Measurements from ENCODE around the gene DOC2B.
"Not testable (repeated sequence)": the region's sequence is repeated elsewhere in the genome, so short reads cannot be mapped to it uniquely, and the experiment has no call there.

Gene DOC2B

DNA sequence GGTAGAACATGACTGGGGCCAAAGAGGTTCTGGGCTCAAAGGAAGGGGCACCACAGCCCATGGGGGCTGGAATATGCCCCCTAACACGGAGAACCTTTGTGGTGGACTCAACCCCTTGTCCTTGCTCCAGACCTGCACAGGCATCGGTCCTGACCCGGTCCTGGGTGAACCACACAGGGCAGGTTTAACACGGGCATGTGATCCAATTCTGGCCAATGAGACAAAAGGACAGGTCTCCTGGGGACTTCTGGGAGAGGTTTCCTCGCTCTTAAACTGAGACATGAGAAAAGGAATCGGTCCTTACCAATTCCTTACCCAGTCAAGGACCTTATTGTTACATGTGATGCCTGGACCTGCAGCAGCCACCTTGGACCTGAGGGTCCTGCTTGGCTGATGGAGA lies 3.7 kb downstream of the DOC2B start:
- no peak for DNase-seq (ENCODE audit: low read depth, low spot score)
- no peak overlapping the region for H3K4me3 ChIP-seq (ENCODE audit: low read depth, low read length)
- POLR2A ChIA-PET, result no interaction called here
- TF ChIP-seq, protein P1, sequence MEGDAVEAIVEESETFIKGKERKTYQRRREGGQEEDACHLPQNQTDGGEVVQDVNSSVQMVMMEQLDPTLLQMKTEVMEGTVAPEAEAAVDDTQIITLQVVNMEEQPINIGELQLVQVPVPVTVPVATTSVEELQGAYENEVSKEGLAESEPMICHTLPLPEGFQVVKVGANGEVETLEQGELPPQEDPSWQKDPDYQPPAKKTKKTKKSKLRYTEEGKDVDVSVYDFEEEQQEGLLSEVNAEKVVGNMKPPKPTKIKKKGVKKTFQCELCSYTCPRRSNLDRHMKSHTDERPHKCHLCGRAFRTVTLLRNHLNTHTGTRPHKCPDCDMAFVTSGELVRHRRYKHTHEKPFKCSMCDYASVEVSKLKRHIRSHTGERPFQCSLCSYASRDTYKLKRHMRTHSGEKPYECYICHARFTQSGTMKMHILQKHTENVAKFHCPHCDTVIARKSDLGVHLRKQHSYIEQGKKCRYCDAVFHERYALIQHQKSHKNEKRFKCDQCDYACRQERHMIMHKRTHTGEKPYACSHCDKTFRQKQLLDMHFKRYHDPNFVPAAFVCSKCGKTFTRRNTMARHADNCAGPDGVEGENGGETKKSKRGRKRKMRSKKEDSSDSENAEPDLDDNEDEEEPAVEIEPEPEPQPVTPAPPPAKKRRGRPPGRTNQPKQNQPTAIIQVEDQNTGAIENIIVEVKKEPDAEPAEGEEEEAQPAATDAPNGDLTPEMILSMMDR (IDR thresholded peaks at IDR 0.05; ENCODE audit: insufficient read depth, low read length, missing control alignments), result no peak
- CTCF ChIA-PET, result no interaction called here

DNA sequence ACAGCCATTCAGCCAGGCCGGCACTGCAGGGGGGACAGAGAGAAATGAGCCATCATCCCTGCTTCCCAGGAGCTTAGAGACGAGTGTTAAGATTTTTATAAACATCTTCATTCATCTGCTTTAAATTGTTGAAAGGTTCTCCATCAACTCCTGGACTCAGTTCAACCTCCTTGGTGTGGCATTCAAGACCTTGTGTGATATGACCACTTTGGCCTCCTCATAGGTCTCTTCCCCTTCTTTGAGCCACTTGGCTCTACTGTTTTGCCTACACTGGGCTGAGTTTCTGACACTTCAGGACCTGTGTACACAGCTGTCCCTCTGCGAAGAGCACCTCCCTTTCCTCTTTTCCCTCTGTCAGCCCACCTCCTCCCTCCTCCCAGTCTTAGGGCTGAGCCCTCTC lies 4.3 kb downstream of the DOC2B start:
- no peak overlapping the region for H3K4me3 ChIP-seq (ENCODE audit: low read depth, low read length)
- no peak for DNase-seq (ENCODE audit: low read depth, low spot score)
- ChIA-PET POLR2A (no interaction called here), CTCF (interaction anchor here (1.1 kb wide), 1 partner anchor 14 kb away, joined by 3 read pairs; no protein-coding TSS in a partner anchor)
- TF ChIP-seq, protein P1 (IDR thresholded peaks at IDR 0.05; ENCODE audit: insufficient read depth, low read length, missing control alignments), result no peak

GRCh38 chr17:173166-173911 lies 8.1 kb downstream of the DOC2B start:
- TF ChIP-seq, protein P1 (IDR thresholded peaks at IDR 0.05; ENCODE audit: insufficient read depth, low read length, missing control alignments), result no peak
- CTCF ChIA-PET, result interaction anchor here (0.6 to 3.9 kb wide), 3 partner anchors 9 to 212 kb away, joined by 3 to 16 read pairs (median 3); no protein-coding TSS in a partner anchor
- POLR2A ChIA-PET, result no interaction called here
- H3K4me3 ChIP-seq (ENCODE audit: low read depth, low read length), result no peak overlapping the region
- no peak for DNase-seq (ENCODE audit: low read depth, low spot score)

GRCh38 chr17:172401-172800 lies 9.0 kb downstream of the DOC2B start:
- ChIA-PET POLR2A (no interaction called here), CTCF (interaction anchor here (1.2 to 3.9 kb wide), 2 partner anchors 8 to 213 kb away, joined by 3 to 16 read pairs; no protein-coding TSS in a partner anchor)
- TF ChIP-seq, protein P1 (IDR thresholded peaks at IDR 0.05; ENCODE audit: insufficient read depth, low read length, missing control alignments), result no peak
- no peak for DNase-seq (ENCODE audit: low read depth, low spot score)
- no peak overlapping the region for H3K4me3 ChIP-seq (ENCODE audit: low read depth, low read length)

DNA sequence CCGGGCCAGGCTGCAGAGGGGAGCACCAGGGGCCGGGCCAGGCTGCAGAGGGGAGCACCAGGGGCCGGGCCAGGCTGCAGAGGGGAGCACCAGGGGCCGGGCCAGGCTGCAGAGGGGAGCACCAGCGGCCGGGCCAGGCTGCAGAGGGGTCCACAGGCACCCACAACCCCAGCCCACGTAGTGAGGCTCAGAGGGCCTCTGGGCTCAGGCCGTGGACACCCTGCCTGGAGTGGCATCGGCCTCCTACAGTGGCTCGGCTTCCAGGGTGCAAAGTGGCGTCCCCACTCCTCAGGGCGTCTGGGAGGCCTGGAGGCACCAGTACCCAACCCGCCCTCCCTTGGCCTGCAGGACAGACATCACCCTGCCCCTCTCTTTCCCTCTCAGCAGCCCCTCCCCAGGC lies 9.6 kb downstream of the DOC2B start:
- TF ChIP-seq, protein P1 (IDR thresholded peaks at IDR 0.05; ENCODE audit: insufficient read depth, low read length, missing control alignments), result no peak
- ChIA-PET CTCF (no interaction called here), POLR2A (no interaction called here)

DNA sequence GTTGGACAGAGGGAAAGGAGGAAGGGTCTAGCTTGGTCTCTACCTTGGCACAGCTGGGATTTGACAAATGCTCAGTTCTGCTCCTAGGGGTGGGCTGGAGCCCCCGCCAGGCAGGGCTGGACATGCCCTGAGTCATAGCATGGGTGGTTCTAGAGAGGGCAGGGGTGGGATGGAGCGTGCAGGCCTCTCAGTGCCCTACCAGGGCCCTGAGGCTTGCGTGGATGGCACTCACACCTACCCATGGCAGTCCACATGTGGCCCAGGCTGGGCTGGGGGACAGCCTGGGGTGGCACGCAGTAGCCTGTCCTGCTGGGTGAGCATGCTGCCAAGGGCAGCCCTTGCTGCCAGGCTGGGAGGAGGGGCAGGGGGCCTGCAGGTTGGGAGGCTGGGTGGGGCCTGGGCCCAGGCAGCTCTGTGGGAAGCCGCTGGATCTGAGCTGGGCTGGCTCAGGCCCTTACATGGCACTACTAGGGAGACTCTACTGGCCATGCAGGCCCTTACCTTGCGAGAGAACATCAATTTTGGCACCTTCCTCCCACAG lies 11.2 kb downstream of the DOC2B start:
- CTCF ChIA-PET, result no interaction called here
- TF ChIP-seq, protein P1 (IDR thresholded peaks at IDR 0.05; ENCODE audit: insufficient read depth, low read length, missing control alignments), result no peak
- POLR2A ChIA-PET, result no interaction called here
- no peak overlapping the region for H3K4me3 ChIP-seq (ENCODE audit: low read depth, low read length)
- no peak for DNase-seq (ENCODE audit: low read depth, low spot score)

More for the DNA sequence above, 9.6 kb downstream of the DOC2B start:
- no peak overlapping the region for H3K4me3 ChIP-seq (ENCODE audit: low read depth, low read length)
- DNase-seq (ENCODE audit: low read depth, low spot score), result no peak

DNA sequence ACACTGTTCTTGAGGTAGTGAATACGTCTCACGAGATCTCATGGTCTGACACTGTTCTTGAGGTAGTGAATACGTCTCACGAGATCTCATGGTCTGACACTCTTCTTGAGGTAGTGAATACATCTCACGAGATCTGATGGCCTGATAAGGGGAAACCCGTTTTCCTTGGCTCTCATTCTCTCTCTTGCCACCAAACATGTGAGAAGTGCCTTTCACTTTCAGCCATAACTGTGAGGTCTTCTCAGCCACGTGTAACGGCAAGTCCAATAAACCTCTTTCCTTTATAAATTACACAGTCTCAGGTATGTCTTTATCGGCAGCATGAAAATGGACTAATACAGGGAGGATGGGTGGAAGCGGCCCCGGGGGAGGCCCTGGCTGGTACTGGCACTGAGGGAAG lies 12.8 kb downstream of the DOC2B start:
- DNase-seq (ENCODE audit: low read depth, low spot score); H3K4me3 ChIP-seq (ENCODE audit: low read depth, low read length); POLR2A ChIA-PET; CTCF ChIA-PET: not testable (repeated sequence)

Data from AG04449 (cell line).